HG03095 (cell line): ENCODE data around the gene TNFRSF18.
"Not testable (repeated sequence)": the region's sequence is repeated elsewhere in the genome, so short reads cannot be mapped to it uniquely, and the experiment has no call there.

Source experiments
- ATAC-seq: cut with Tn5 transposase; IDR thresholded peaks from one replicate; pipeline ENCODE4 v1.9.1; 2021; ENCODE audit warnings: moderate library complexity; ENCODE audit not compliant: unreplicated experiment

Gene TNFRSF18, protein sequence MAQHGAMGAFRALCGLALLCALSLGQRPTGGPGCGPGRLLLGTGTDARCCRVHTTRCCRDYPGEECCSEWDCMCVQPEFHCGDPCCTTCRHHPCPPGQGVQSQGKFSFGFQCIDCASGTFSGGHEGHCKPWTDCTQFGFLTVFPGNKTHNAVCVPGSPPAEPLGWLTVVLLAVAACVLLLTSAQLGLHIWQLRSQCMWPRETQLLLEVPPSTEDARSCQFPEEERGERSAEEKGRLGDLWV

DNA sequence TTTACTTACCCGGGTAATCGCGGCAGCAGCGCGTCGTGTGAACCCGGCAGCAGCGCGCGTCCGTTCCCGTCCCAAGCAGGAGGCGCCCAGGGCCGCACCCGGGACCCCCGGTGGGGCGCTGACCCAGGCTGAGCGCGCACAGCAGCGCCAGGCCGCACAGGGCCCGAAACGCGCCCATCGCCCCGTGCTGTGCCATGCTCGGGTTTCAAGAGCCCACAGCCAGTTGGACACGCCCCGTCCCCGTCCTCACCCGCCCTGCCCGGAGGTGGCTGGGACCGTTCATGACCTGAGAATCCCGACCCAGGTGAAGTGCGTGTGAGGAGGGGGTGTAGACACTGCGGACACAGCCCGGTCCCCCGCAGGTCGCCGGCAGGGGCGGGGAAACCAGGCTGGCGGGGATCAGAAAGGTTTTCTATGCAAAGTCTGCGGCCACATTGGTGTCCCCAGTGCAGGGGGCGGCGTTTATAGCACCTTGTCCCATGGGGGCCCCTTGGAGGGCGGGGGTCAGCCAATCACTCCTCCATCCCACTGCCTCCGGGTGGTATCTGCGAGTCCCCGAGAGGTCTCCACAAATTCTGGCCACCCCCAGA lies at the start of gene TNFRSF18:
TNFRSF18 (minus strand) TSS at position 217 of the 590 bp plus-strand sequence; CDS start at position 196, 21 bp downstream.
- no peak for ATAC-seq

DNA sequence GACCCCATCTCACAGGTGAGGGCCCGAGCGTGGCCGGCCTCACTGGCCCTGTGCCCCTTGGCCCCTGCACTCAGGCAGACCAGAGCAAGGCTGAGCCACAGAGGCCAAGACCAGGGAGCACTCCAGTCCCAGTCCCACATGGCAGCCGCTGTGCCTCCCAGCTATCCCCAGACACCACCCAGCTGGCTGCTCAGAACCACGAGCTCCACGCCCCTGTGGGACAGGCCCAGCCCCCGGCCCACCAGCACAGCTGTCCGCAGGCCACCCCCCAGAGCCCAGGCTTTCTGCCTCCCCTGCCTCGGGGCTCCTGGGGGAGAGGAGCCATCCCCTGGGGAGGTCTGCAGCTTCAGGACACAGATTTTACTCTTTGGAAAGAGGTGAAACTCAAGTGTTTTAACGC lies 49.2 kb upstream of the TNFRSF18 start:
- no peak for ATAC-seq

DNA sequence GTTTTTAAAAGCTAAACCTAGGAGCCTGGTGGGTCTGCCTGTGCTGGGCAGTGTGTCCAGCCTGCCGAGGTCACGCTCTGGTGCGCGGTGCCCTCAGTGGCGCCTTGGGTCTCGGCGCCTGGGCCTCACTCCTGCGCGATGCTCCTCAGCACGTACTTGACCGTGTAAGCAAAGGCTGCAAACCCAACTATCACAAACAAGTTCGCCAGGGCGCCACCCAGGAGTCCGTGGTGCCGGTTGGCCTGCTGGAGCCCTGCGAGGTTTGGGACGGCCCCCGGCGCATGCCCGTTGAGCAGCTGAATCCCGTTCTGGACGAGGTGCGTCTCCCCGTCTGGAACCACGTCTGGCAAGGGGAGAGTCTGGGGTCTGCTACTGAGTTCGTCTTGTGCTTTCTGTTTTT lies 48.7 kb upstream of the TNFRSF18 start:
- ATAC-seq, result no peak

DNA sequence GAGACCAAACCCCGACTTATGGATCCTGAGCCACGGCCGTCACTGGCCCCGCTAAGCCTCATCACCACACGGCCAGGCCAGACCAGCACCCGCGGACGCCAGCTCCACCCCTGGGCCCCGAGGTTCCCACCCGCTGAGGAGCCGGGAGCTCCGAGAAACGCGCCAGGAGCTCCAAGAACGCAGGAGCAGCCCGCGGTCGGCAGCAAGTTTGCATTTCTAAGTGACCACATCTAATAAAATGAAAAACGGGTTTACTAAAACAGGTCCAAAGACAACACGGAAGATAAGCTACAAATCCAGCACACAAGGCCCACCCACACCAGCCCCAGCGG lies 48.2 kb upstream of the TNFRSF18 start:
- no peak for ATAC-seq

DNA sequence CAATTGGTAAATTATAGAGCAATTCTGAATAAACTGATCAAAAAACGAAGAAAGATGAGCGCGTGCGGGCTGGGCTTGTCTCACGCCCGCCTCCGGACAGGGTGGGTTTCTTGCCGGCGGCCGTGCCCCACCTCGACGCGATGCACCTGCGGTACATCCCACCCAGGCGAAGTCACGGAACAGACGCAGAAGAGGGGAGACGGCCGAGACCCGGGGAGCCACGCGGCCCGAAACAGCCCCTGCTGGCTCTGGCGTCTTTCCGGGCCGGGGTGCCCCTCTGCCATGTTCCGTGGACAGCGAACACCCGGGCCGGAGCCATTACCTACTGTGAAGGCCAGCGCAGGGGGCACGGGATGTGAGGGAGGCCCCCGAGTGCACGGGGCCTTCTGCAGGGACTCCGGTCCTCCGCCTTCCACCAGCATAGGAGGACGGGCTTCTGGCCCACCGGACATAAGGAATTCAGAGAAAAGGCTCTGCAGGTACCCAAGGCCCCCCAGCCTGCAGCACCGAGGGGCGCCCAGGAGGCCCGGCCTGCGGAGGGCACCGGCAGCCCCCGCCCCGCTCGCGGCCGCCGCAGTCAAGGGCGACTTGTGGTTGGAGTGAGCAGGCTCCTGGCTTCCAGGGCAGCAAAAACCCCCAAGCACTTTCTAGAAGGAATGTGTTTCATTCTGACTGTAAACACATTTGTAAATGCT lies 47.7 kb upstream of the TNFRSF18 start:
- ATAC-seq, result no peak

DNA sequence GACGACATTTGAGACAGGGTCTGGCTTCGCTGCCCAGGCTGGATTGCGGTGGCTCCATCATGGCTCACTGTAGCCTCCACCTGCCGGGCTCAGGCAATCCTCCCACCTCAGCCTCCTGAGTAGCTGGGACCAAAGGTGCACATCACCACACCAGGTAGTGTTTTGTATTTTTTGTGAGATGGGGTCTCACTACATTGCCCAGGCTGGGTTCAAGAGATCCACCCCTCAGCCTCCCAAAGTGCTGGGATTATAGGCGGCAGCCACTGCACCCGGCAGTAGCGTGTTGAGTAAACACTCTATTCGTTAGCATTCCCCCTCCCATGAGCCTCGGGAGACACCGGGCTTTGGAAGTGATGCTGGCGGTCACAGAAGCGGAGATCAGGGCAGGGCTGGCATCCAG lies 46.9 kb upstream of the TNFRSF18 start:
- ATAC-seq, result no peak

DNA sequence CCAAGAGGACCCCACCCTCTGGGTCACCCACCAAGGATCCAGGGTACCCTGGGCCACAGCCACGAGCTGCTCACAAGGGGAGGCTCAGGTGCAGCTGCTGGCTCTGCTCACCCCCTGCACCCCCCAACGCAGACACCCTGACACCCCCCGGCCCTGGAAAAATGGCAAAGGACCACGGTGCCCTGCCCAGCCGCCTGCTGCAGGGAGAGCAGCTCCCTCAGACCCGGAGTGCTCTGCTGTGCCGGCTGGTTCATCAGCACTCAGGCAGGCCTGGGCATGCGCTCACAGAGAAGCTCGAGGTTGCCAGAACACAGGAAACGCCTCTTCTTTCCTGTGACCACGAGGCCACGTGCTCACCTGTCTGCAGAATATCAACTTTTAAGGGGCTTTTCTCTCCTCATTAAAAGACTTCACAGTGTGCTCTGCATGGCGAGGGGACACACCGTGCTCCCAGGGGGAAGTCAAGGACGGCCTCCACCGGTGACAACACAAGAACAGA lies 44.4 kb upstream of the TNFRSF18 start:
- ATAC-seq, result no peak

DNA sequence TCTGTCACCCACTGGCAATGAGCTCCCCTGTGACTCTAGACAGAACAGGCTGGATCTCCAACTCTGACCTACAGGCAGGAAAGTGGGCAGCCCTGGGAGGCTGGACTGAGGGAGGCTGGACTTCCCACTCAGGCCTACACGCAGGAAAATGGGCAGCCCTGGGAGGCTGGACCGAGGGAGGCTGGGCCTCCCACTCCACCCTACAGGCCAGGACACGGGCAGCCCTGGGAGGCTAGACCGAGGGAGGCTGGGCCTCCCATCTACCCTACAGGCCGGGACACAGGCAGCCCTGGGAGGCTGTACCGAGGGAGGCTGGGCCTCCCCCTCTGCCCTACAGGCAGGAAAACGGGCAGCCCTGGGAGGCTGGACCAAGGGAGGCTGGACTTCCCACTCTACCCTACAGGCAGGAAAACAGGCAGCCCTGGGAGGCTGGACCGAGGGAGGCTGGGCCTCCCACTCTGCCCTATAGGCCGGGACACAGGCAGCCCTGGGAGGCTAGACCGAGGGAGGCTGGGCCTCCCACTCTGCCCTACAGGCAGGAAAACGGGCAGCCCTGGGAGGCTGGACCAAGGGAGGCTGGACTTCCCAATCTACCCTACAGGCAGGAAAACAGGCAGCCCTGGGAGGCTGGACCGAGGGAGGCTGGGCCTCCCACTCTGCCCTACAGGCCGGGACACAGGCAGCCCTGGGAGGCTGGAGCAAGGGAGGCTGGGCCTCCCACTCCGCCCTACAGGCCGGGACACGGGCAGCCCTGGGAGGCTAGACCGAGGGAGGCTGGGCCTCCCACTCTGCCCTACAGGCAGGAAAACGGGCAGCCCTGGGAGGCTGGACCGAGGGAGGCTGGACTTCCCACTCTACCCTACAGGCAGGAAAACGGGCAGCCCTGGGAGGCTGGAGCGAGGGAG lies 41.9 kb upstream of the TNFRSF18 start:
- ATAC-seq, result not testable (repeated sequence)

DNA sequence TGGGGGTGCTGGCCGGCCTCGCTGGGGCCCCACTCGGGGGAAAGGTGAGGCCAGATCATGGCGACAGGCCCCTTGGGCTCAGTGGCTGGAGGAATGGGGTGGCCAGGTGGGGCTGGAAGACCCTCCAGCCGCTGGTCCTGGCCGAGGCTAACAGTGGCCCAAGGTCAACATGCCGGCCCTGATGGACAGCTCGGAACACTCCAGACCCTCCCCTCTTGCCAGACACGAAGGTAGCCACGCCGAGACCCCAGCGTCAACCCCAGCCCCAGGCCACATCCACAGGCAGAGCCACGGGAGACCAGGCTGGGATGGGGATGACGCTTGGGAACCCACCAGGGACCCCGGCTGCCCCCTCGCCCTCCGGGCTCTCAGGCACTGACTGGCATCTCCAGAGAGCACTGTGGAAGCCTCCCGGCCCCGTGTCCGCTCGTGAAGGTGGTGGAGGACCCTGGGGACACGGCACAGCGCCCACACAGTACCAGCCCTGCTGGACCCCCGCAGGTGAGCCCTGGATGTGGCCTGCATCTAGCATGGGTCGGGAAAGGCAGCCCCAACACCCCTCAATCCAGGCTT lies 41.0 kb upstream of the TNFRSF18 start:
- no peak for ATAC-seq

DNA sequence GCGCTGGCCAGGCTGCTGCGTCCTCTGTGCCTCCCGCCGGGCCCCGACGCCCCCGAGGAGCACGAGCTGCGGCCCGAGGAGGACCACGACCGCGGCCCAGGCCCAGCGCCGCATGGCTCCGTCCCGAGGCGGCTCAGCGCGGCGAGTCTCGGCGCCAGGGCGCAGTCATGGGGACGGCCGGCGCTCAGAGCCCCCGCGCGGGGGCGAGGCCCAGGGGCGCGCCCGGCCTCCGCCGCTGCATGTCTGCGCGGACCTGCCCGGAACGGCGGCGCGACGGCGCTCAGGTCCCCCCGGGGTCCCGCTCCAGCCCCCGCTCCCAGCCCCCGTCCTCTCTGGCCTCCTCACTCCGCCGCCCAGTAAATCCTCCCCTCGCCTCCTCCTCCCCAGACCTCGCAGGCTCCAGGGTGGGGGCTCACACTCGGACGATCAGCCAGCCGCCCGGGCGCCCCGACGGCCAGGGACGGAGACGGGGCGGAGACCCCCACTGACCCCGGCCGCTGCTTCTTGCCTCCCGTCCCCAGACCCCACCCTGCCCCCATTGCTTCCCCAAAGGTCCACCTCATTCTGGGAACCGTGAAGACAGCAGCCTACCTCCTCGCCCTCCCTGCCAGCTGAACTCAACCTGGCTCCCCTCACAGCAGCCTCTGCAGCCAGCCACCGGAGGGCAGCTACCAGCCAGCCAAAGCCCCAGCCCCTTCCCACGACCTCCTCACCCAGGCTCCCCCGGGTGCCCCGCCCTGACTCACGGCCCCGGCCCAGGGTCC lies 40.4 kb upstream of the TNFRSF18 start, which contains the start of gene C1QTNF12:
C1QTNF12 (minus strand) TSS at position 146 of the 764 bp plus-strand sequence; CDS start at position 114, 32 bp downstream.
- ATAC-seq, result no peak

DNA sequence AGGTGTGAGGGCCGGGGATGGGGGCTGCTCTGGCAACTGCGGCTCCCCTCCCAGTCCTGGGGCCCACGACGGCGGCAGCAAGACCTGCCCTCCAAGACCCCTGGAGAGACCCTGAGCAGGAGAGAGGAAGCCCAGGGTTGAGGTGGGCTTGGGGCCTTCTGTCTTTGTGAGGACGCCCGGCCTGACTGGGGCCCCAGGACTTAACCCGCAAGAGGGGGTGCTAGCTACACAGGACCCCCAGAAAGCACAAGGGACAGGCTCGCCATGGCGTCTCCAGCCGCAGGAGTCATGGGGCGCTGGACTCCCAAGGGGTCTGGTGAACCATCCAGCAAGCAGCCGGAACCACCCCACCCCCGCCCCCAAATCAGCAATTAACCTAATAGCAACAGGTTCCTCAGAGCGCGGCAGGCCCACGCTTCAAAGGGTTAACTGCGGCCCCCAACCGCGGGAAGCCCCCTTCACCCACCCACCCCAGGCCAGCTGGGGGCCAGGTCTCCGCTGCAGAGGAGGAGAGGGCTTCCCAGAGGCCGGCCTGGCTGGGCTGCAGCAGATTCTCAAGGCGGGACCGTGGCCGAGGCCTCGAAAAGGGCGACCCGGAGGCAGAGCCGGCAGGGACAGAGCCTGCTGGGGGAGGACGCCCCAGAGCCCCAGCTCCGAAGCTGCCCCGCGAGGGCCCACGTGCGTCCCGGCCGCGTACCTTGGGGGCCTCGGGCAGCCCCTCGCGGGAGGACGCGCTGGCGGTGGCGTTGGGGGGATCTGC lies 39.6 kb upstream of the TNFRSF18 start:
- ATAC-seq, result no peak

DNA sequence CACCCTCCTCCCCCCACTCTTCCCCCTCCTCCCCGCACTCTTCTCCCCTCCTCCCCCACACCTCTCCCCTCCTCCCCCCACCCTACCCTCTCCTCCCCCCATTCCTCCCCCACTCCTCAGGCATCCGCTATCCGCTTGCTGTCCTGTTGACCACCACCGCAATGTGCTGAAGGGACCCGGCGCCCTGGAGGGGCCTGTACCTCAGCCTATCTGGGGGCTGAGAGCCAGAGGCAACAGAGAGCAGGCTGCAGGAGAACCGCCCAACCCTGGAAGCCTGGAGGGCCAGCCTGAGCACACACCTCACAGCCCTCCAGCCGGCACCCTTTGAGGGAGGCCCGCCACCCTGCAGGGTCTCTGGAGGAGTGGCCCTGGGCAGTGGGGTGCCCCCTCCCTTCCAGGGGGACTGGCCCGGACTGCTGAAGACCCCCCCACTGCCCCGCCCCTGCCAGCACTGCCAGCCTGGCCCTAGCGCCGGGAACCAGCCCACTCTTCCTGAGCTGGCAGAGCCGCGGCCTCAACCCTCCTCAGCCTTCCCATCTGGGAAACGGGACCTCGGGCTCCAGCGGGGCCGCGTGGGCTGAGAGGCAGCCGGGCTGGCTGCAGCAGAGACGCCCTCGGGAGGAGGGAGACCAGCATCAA lies 38.9 kb upstream of the TNFRSF18 start:
- no peak for ATAC-seq

DNA sequence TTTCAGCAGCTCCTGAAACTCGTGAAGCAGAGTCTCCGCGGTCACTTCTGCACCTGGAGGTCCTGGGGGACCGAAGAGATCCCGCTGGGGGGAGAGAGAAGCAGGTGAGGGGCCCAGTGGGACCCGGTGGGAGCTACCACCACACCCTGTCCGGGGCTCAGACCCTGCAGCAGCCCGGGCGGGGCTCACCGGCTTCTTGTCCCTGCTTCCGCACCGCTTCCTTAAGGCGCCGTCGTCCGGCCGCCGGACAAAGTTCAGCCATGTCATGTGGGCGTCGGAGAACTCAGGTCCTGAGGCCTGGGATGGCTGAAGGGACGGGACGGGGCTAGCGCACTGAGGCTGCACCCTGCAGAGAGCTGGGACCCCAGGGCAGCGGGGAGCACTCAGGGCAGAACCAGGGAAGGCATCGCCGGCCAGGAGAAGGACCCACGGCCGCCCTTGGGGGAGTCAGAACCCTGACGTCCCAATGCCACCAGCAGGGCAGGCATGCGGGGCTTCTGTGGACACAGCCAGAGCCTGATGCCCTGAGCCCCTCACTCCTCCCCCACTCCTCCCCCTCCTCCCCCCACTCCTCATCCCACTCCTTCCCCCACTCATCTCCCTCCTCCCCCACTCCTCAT lies 37.9 kb upstream of the TNFRSF18 start:
- ATAC-seq, result no peak

DNA sequence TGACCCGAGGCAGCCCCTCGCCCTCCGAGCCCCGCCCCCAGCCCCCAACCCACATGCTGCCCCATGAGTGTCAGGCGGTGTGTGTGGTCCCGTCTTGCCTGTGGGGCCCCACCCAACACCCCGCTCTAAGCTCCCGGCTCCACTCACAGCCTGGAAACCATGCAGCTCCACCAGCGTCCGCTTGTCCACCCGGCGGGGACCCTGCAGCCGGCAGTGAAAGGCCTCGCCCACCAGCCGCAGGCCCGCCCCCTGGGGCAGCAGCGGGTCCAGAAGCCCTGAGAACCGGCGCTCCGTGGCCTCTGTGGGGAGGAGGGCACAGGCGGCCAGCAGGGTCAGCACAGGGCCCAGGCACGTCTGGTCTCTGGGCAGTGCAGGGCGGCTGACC lies 37.4 kb upstream of the TNFRSF18 start:
- ATAC-seq, result no peak

DNA sequence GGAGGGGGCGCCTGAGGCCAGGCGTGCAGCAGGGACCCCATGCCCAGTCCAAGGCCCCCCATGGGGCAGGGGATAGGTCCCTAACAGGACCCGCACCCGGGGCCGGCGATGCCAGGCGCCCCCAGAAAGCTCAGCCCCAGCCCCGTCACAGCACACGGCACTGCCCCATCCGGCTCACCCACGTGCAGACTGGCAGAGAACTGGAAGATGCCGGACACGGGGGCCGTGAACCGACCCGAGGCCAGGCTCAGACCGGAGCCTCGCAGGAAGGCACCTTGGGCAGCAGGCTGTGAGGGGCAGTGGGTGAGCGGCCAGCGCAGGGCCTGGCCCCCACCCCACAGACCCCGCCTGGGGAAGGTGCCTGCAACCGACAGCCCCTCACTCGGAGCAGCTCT lies 36.9 kb upstream of the TNFRSF18 start:
- ATAC-seq, result no peak

DNA sequence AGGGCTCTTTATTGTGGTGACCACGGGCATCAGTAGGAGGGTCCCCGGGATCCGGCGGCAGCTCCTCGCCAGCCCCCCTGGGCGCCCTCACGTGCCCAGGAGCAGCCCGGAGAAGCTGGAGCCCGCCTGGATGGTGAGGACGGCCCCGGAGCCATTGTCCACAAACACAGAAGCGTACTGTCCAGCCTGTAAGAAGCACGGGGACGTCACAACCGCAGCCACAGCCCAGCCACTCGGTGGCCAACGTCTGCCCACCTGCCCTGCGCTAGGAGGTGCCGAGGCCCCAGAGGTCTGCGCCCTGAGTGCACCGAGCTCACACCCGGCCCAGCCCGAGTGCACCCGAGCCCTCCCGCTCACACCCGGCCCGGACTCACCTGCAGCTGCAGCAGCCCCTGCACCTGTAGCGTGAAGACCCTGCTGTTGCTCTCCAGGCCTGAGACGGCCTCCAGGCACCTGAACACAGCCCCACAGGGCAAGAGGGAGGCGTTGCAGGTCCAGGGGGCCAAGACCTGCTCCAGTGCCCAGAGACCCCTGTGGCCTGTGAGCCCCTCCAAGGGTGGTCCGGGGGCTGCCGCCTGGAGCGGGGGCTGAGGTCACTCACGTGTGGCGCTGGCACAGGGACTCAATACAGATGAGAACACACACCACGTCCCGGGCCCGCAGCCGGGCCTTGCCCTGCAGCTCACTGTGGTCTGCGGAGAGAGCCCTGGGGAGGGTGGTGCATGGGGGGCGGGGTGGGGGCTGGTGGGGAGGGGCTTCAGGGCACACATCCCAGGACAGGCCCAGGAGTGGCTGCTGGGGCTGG lies 36.3 kb upstream of the TNFRSF18 start:
- no peak for ATAC-seq

DNA sequence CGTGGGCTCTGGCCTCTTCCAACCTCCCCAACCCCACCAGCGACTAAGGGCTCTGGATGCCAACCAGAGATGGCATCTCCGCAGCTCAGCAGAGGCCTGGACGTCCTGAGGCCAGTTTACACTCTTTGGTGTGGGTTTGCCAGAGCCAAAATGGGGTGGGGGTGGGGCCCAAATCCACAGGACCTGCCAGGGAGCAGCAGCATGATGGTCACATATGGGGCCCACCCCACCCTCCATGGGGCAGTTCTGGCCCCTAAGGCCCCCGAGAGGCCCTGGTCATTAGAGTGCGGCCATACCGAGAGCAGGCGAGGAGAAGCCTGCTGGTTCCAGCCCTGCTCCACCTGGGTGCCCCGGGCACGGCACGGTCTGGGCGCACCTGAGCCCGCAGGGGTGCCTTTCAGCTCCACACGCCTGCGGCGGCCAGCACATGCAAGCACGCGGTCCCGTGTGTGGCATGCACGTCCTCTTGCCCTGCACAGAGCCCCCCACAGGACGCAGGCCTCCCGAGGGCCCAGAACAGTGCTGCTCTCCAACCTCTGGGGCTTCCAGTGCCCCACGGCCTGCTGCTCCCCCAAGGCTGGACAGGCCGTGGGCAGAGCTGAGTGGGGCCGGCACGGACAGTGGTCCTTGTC lies 35.3 kb upstream of the TNFRSF18 start:
- no peak for ATAC-seq
